Epithelial cell of esophagus (primary cell): ENCODE data around the gene PKIG.
"Not testable (repeated sequence)": the region's sequence is repeated elsewhere in the genome, so short reads cannot be mapped to it uniquely, and the experiment has no call there.

Experiments
- DNase-seq: peaks from one replicate; pipeline ENCODE4 v3.0.0; 2010; ENCODE audit warnings: low read depth
- H3K4me3 ChIP-seq: 2 replicates; pipeline ENCODE4 v1.5.1; 2011; ENCODE audit warnings: mild to moderate bottlenecking, low read length, control low read depth
- TF ChIP-seq, protein P1 (sequence below): IDR thresholded peaks from 2 replicates; pipeline ENCODE4 v1.5.1; 2011; ENCODE audit warnings: low read depth, mild to moderate bottlenecking, low read length, control low read depth, inconsistent platforms; ENCODE audit not compliant: insufficient read depth; ENCODE audit errors: missing control alignments

The PKIG gene

DNA sequence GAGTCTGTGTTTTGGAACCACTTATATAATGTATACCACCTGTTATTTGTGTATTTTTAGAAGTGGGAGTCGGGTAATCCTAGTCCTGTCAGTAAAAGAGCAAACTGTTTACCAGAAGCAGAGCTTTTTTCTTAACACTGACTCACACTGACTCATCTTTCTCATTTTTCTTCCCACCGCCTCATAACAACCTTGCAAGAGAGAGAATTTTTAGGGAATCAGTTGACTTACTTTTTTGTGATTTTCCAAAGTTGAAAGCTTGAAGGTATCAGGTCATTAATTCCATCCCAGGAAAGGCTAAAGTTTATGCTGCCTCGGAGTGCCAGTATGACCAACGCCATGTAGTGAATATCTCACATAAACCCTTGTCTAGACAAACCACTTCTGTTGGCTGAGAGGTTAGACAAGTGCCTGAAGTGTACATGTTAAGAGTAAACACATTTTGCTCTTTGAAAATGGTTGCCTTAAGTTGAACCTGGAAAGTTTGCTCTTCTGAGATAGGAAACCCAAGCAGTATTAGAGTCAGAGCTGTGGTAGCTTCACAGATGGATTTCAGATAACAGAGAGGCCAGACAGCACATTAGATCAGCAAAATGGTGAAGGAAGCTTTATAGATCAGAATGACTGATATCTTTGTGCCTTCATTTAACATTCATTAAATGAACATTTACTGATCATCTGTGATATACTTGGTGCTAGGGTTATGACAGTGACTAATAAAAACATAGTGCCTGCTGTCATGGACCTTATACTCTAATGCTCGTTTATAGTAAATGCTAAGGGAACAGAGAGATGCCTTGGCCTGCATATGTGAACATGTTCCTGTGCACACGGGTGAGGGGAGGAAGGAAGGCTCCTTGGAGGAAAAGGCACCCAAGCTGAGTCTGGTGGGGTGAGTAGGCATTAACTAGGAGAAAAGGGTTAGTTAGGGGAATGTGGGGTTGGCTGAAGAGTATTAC lies 29.1 kb upstream of the PKIG start:
- H3K4me3 ChIP-seq = no peak overlapping the region
- TF ChIP-seq, protein P1, sequence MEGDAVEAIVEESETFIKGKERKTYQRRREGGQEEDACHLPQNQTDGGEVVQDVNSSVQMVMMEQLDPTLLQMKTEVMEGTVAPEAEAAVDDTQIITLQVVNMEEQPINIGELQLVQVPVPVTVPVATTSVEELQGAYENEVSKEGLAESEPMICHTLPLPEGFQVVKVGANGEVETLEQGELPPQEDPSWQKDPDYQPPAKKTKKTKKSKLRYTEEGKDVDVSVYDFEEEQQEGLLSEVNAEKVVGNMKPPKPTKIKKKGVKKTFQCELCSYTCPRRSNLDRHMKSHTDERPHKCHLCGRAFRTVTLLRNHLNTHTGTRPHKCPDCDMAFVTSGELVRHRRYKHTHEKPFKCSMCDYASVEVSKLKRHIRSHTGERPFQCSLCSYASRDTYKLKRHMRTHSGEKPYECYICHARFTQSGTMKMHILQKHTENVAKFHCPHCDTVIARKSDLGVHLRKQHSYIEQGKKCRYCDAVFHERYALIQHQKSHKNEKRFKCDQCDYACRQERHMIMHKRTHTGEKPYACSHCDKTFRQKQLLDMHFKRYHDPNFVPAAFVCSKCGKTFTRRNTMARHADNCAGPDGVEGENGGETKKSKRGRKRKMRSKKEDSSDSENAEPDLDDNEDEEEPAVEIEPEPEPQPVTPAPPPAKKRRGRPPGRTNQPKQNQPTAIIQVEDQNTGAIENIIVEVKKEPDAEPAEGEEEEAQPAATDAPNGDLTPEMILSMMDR = no peak
- peak; percentile 73 for DNase-seq

GRCh38 chr20:44559302-44559701 lies 23.1 kb upstream of the PKIG start:
- TF ChIP-seq, protein P1 = no peak
- H3K4me3 ChIP-seq = no peak overlapping the region
- DNase-seq = no peak

- H3K4me3 ChIP-seq = no peak overlapping the region
- TF ChIP-seq, protein P1 = no peak
- no peak for DNase-seq
Measured at GRCh38 chr20:44560229-44560628, 22.1 kb upstream of the PKIG start.

GRCh38 chr20:44560818-44561217 lies 21.6 kb upstream of the PKIG start:
- not testable (repeated sequence) for H3K4me3 ChIP-seq, DNase-seq

DNA sequence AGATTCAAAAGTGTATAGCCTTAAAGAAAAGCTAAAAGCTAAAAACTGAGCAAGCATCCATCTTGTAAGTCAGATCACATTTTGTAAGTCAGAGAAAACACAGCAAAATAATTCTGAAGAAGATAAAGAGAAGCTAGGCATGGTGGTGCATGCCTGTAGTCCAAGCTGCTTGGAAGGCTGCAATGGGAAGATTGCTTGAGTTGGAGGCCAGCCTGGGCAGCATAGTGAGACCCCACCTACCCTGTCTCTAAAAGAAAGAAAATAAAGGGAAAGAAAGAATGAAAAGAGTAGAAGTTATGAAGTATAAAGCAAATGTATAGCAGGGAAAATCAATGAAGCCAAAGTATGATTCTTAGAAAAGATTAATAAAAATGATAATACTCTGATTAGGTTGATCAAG lies 20.5 kb upstream of the PKIG start:
- DNase-seq = no peak
- TF ChIP-seq, protein P1 = no peak
- no peak overlapping the region for H3K4me3 ChIP-seq

- no peak overlapping the region for H3K4me3 ChIP-seq
- TF ChIP-seq, protein P1 = no peak
- peak; percentile 50 for DNase-seq
Measured at GRCh38 chr20:44566018-44566417, 16.4 kb upstream of the PKIG start.

DNA sequence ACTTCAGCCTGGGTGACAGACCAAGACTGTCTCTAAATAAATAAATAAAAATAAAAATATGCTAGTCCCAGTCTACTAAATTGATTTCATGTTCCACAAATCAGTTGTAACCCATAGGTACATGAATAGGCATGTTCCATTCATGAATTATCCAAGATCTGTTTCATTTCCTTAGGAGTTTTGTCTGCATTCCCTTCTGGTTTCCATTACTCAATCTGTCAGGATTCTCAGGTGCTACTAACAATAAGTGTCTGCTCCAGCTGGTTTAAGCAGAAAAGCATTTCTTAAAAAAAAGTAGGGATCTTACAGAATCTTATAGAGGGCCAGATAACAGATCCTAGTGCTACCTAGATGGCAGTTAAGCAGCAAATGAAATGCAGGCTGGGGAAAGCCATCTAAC lies 15.6 kb upstream of the PKIG start:
- no peak overlapping the region for H3K4me3 ChIP-seq
- peak; percentile 79 for DNase-seq
- TF ChIP-seq, protein P1 = no peak
